Esophagus squamous epithelium (tissue), 5 donors: ENCODE results near the gene OCA2. TPM values are rescaled to one million over a fixed set of nuclear protein-coding genes. Genes with fewer than 3 reads are reported as not detected.

Experiments
- DNase-seq: peaks from one replicate; lab custom pipeline; 2025; lab: John Stamatoyannopoulos, UW
- H3K27ac ChIP-seq, 4 donors: fragments of 200-600 bp; sonication (generic); one replicate each; pipeline ENCODE4 v1.5.1; 2016 to 2019; ENCODE audit warnings: mild to moderate bottlenecking in 1 of 4
- H3K27me3 ChIP-seq, 4 donors: fragments of 200-600 bp; sonication (generic); 1 replicate in 3 of 4; 2 replicates in 1 of 4; pipeline versions ENCODE4 v1.5.1 to v1.6.0; 2017 to 2021; ENCODE audit warnings: antibody characterized with exemption in 1 of 4
- H3K36me3 ChIP-seq, 3 donors: fragments of 200-600 bp; sonication (generic); one replicate each; pipeline ENCODE4 v1.5.1; 2016 to 2019
- H3K4me1 ChIP-seq, 3 donors: fragments of 200-600 bp; sonication (generic); one replicate each; pipeline ENCODE4 v1.5.1; 2017 to 2019
- H3K4me3 ChIP-seq, 4 donors: fragments of 200-600 bp; sonication (generic); 1 replicate in 3 of 4; 2 replicates in 1 of 4; pipeline ENCODE4 v1.5.1; 2016 to 2019; ENCODE audit warnings: mild to moderate bottlenecking in 2 of 4, moderate library complexity in 1 of 4
- H3K9me3 ChIP-seq, 3 donors: fragments of 200-600 bp; sonication (generic); one replicate each; pipeline ENCODE4 v1.5.1; 2016 to 2019
- CTCF ChIP-seq, 6 experiments: fragments of 450-650 bp in 4 of 6; fragments of 200-600 bp in 2 of 6; sonication (generic) in 2 of 6; IDR thresholded peaks; one replicate each; pipeline ENCODE4 v1.5.1; 2016 to 2019; ENCODE audit warnings: antibody characterized with exemption in 6 of 6, mild to moderate bottlenecking in 4 of 6, moderate library complexity in 4 of 6
- POLR2A ChIP-seq, 4 donors: fragments of 450-650 bp; IDR thresholded peaks; one replicate each; pipeline ENCODE4 v1.6.1; 2017; ENCODE audit warnings: antibody characterized with exemption in 4 of 4, mild to moderate bottlenecking in 4 of 4, moderate library complexity in 3 of 4
- WGBS, 2 donors: methylation state at CpG; one replicate each; pipeline ENCODE4 v1.1.5; 2018; 5-methylcytosine and 5-hydroxymethylcytosine counted together
- intact Hi-C: fragments of 100-400 bp; cut with DNase I; formaldehyde crosslinking; loops from one replicate; pipeline ENCODE4 v1.15.0; 2022
- total RNA-seq, 4 donors: library from RNA; depleted of rRNA; stranded (reverse); fragments of >200 nt; gene quantifications; one replicate each; pipeline ENCODE4 v1.1.0, GENCODE V29; 2016
- donor health status: DM: yes; HTN: yes; CAD: no.

Gene OCA2
- total RNA-seq, 4 donors from 2014 or later: 1.7 to 5.5 (median 4.6) TPM

DNA sequence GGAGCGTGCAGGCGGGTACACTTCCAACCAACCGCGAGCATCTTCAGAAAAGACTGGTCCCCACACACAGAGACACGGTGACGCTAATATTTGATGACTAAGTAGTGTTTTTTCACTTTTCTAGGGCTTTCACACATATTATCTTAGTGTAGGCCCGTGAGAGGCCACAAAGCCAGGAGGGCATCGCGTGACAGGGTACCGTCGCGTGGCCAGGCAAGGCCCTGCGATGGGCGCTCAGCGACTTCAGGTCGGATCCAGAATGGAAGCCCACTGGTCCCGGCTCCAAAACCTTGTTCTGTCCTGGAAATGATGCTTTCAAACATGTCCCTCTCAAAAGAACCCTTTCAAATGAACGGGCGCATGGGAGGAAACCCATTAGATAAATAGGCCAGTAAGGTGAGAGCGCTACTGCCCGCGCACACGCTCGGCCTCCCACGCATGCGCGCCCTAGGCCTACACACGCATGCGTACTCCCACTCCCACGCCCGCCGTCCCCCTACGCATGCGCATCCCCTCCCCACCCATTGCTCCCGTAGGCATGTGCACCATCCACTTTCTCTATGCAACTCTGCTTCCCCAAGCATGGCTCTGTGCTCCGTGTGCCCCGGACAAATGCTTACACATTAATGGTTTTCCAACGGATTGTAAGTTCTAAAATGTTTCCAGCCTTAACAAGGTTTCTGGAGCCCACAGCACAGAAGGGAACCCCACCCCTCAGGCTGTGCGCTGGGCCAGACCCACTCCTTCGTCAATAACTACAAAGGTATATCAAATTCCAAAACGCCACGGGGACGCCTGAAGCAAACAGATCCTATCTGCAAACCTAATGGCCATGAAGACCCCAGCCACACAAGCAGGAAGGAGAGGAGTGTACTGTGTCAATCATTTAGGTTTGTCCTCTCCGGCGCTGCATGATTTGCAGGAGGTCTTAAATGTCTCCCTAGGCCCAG, 72.1 kb downstream of the OCA2 start:
- no peaks in the 10 kb centered on the region for H3K4me1 ChIP-seq
- H3K4me3 ChIP-seq: no peak overlapping the region
- DNase-seq: no peak
- TF ChIP-seq POLR2A (IDR thresholded peaks at IDR 0.05): no peak
- no peak for TF ChIP-seq CTCF (IDR thresholded peaks at IDR 0.05)
- no peak overlapping the region for H3K27ac ChIP-seq
- no peaks in the 10 kb centered on the region for H3K9me3 ChIP-seq
- 87 to 92% methylated on average over 28 to 44 of the region's 45 CpGs for WGBS, 2 donors
- no peaks in the 10 kb centered on the region for H3K27me3 ChIP-seq
- intact Hi-C loops: no loop called here
- H3K36me3 ChIP-seq: no peaks in the 10 kb centered on the region

GRCh38 chr15:28026221-28026620, 72.9 kb downstream of the OCA2 start:
- Histone ChIP-seq H3K27ac (no peak overlapping the region), H3K4me1 (peaks cover 0 to 8% (median 0%) of the 10 kb centered on the region in 3 donors), H3K27me3 (no peaks in the 10 kb centered on the region), H3K9me3 (no peaks in the 10 kb centered on the region), H3K4me3 (no peak overlapping the region), H3K36me3 (no peaks in the 10 kb centered on the region)
- TF ChIP-seq POLR2A (IDR thresholded peaks at IDR 0.05): no peak
- TF ChIP-seq CTCF (IDR thresholded peaks at IDR 0.05): no peak
- intact Hi-C loops: no loop called here
- WGBS, 2 donors: 83 to 93% methylated on average over 6 to 9 of the region's 9 CpGs
- no peak for DNase-seq

GRCh38 chr15:28025413-28025812, 73.7 kb downstream of the OCA2 start:
- intact Hi-C loops: no loop called here
- TF ChIP-seq CTCF (IDR thresholded peaks at IDR 0.05): no peak
- TF ChIP-seq POLR2A (IDR thresholded peaks at IDR 0.05): no peak
- no peaks in the 10 kb centered on the region for H3K36me3 ChIP-seq
- DNase-seq: no peak
- no peak overlapping the region for H3K4me3 ChIP-seq
- no peak overlapping the region for H3K27ac ChIP-seq
- WGBS, 2 donors: 86 to 91% methylated on average over 6 to 7 of the region's 7 CpGs
- no peaks in the 10 kb centered on the region for H3K27me3 ChIP-seq
- H3K9me3 ChIP-seq: no peaks in the 10 kb centered on the region
- H3K4me1 ChIP-seq: peaks cover 0 to 12% (median 0%) of the 10 kb centered on the region in 3 donors

DNA sequence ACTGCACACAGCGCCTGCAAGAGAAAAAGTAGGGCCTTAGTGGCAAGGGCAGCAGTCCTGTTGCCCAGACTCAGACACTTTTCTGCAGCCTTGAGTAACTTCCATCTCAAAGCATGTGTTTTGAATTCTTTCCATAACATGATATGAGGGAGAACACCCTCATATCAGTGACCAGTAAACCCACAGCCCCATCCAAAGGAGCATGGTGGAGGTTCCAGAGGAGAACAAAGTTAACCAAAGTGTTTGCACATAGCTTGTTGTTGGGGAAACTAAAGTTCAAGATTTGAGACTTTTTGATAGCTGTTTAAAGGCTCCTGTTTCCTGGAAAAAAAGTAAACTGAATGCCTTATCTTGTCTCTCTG, 74.2 kb downstream of the OCA2 start:
- Histone ChIP-seq H3K9me3 (no peaks in the 10 kb centered on the region), H3K36me3 (no peaks in the 10 kb centered on the region), H3K4me3 (no peak overlapping the region), H3K4me1 (peaks cover 0 to 12% (median 0%) of the 10 kb centered on the region in 3 donors), H3K27ac (no peak overlapping the region), H3K27me3 (no peaks in the 10 kb centered on the region)
- 86% methylated on average over 1 of the region's 1 CpG; no CpG with 5 or more reads in 1 of the 2 donors for WGBS, 2 donors
- TF ChIP-seq POLR2A (IDR thresholded peaks at IDR 0.05) (no peak), CTCF (IDR thresholded peaks at IDR 0.05) (no peak)
- intact Hi-C loops: no loop called here
- DNase-seq: no peak
